T-helper 1 cell (primary cell): ENCODE results near the gene DMRT3.
"Not testable (repeated sequence)": the region's sequence is repeated elsewhere in the genome, so short reads cannot be mapped to it uniquely, and the experiment has no call there.

Experiments
- DNase-seq, 5 donors: peaks; one replicate each; pipeline ENCODE4 v3.0.0-alpha.2; 2012 to 2020

Gene DMRT3

GRCh38 chr9:971901-972500 is 4.5 kb upstream of the DMRT3 start:
- no peak for DNase-seq

- DNase-seq: no peak
Measured at GRCh38 chr9:972501-973294, 3.8 kb upstream of the DMRT3 start.

GRCh38 chr9:973295-973834 is 3.1 kb upstream of the DMRT3 start:
- DNase-seq: no peak

GRCh38 chr9:974031-974995 is 2.1 kb upstream of the DMRT3 start:
- DNase-seq: no peak

- no peak for DNase-seq
Measured at GRCh38 chr9:974996-975739, 1.3 kb upstream of the DMRT3 start.

- no peak for DNase-seq
Measured at GRCh38 chr9:975740-976257, 656 bp upstream of the DMRT3 start.

GRCh38 chr9:976943-977837 is 735 bp downstream of the DMRT3 start:
- DNase-seq: no peak

GRCh38 chr9:977838-978830 is 1.7 kb downstream of the DMRT3 start:
- no peak for DNase-seq

- no peak for DNase-seq
Measured at GRCh38 chr9:979983-980382, 3.5 kb downstream of the DMRT3 start.

- DNase-seq: no peak
Measured at GRCh38 chr9:980640-981039, 4.2 kb downstream of the DMRT3 start.

- DNase-seq: no peak
Measured at GRCh38 chr9:981491-981898, 5.0 kb downstream of the DMRT3 start.

- DNase-seq: no peak
Measured at GRCh38 chr9:982394-983230, 6.2 kb downstream of the DMRT3 start.

GRCh38 chr9:994005-994404 is 17.6 kb downstream of the DMRT3 start:
- no peak for DNase-seq

- DNase-seq: no peak
Measured at GRCh38 chr9:995192-995591, 18.7 kb downstream of the DMRT3 start.

GRCh38 chr9:995781-996180 is 19.3 kb downstream of the DMRT3 start:
- no peak for DNase-seq

GRCh38 chr9:998299-999110 is 22.1 kb downstream of the DMRT3 start:
- not testable (repeated sequence) for DNase-seq

GRCh38 chr9:1001838-1002237 is 25.4 kb downstream of the DMRT3 start:
- no peak for DNase-seq

- DNase-seq: no peak
Measured at GRCh38 chr9:1002678-1003077, 26.2 kb downstream of the DMRT3 start.
